A673 (cell line): ENCODE data around the gene GRAMD2B.

Experiments
- CTCF ChIP-seq: fragments of 300-800, 200-600 bp; sonication (generic); conservative IDR thresholded peaks from 2 replicates; pipeline ENCODE4 v1.5.1; 2017; ENCODE audit warnings: low read depth, mild to moderate bottlenecking, antibody characterized with exemption, low read length, moderate library complexity, mixed read lengths
- EZH2 ChIP-seq: fragments of 200-600 bp; sonication (generic); IDR thresholded peaks from 2 replicates; pipeline ENCODE4 v1.6.1; 2017; ENCODE audit warnings: borderline replicate concordance, low read depth, mild to moderate bottlenecking, mixed read lengths, antibody characterized with exemption, low read length; ENCODE audit not compliant: poor library complexity, severe bottlenecking

- TF ChIP-seq CTCF, result no peak
- no peak for TF ChIP-seq EZH2
Measured at GRCh38 chr5:126417178-126417577, 6.0 kb upstream of the GRAMD2B start.
